BLaER1 (cell line): Measurements from ENCODE around the gene SLC25A39.

Experiments used
- H3K27ac ChIP-seq: shearing (Covaris generic); formaldehyde crosslinking; 2 replicates; pipeline ENCODE4 v1.8.1; 2022
- H3K27me3 ChIP-seq: shearing (Covaris generic); formaldehyde crosslinking; 2 replicates; pipeline ENCODE4 v1.8.1; 2022
- H3K36me3 ChIP-seq: shearing (Covaris generic); formaldehyde crosslinking; 2 replicates; pipeline ENCODE4 v1.8.1; 2022
- H3K4me1 ChIP-seq: shearing (Covaris generic); formaldehyde crosslinking; 2 replicates; pipeline ENCODE4 v1.8.1; 2022
- H3K4me2 ChIP-seq: shearing (Covaris generic); formaldehyde crosslinking; 2 replicates; pipeline ENCODE4 v1.8.1; 2022
- H3K4me3 ChIP-seq: shearing (Covaris generic); formaldehyde crosslinking; 2 replicates; pipeline ENCODE4 v1.8.1; 2022
- H3K9ac ChIP-seq: shearing (Covaris generic); formaldehyde crosslinking; 2 replicates; pipeline ENCODE4 v1.8.1; 2022
- H3K9me3 ChIP-seq: shearing (Covaris generic); formaldehyde crosslinking; 2 replicates; pipeline ENCODE4 v1.8.1; 2022
- H4K20me1 ChIP-seq: shearing (Covaris generic); formaldehyde crosslinking; 2 replicates; pipeline ENCODE4 v1.8.1; 2022
- Cebpa-rat ChIP-seq: shearing (Covaris generic); IDR thresholded peaks from 2 replicates; pipeline ENCODE4 v1.8.1; 2022

Gene SLC25A39

DNA sequence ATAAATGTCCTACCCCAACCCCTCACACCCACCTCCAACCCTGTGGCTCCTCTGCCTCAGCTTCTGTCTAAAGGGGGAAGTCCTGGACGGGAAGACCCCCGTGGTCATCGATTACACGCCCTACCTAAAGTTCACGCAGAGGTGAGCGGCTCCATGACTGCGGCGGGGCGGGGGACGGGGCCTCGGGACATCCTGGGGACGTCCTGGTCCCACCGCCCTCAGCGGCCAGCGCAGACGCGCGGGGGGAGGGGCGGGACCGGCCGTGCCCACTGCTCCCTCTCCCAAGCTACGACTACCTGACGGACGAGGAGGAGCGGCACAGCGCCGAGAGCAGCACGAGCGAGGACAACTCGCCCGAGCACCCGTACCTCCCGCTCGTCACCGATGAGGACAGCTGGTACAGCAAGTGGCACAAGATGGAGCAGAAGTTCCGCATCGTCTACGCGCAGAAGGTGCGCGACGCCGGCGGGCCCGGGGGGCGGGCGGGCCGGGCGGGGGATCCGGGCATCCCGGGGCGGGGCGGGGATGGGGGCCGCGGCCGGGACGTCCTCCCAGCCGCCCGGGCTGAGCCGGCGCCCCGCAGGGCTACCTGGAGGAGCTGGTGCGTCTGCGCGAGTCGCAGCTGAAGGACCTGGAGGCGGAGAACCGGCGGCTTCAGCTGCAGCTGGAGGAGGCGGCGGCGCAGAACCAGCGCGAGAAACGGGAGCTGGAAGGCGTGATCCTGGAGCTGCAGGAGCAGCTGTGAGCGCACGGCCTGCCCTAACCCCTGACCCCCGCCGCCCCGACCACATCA, 9.6 kb downstream of the SLC25A39 start:
- no peak overlapping the region for H3K27ac ChIP-seq
- H3K4me3 ChIP-seq, result 0 out of 2 replicates have a peak overlapping the region, but pooled peaks have one; percentile 14
- TF ChIP-seq Cebpa-rat, result no peak
- no peaks in the 10 kb centered on the region for H3K9me3 ChIP-seq
- H3K27me3 ChIP-seq, result peaks cover 77% of the 10 kb centered on the region
- H3K36me3 ChIP-seq, result peaks cover 23% of the 10 kb centered on the region
- peak overlapping the region; percentile 30 for H3K4me2 ChIP-seq
- no peak overlapping the region for H3K9ac ChIP-seq
- H4K20me1 ChIP-seq, result peaks cover 47% of the 10 kb centered on the region
- peaks cover 6% of the 10 kb centered on the region; the same call in 1 of the 2 replicates for H3K4me1 ChIP-seq

DNA sequence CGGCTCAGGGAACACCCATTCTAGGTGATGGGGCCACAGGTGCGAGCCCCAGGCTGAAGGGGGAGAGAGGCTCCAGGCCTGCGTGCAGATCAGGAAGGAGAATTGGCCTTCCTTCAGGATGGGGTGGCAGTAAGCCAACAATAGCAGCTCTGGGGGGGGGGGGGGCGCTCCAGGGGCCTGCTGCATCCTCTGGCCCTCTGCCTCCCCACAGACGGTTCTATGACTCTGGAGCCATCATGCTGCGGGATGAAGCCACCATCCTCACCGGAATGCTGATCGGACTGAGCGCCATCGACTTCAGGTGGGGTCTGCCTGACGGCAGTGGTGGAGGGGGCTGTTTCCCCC, 10.1 kb downstream of the SLC25A39 start:
- no peak for TF ChIP-seq Cebpa-rat
- H3K36me3 ChIP-seq, result peaks cover 17% of the 10 kb centered on the region
- no peak overlapping the region for H3K4me2 ChIP-seq
- no peak overlapping the region for H3K9ac ChIP-seq
- H3K4me3 ChIP-seq, result no peak overlapping the region
- H3K9me3 ChIP-seq, result no peaks in the 10 kb centered on the region
- peaks cover 47% of the 10 kb centered on the region for H4K20me1 ChIP-seq
- H3K4me1 ChIP-seq, result peaks cover 7% of the 10 kb centered on the region; the same call in 1 of the 2 replicates
- H3K27me3 ChIP-seq, result peaks cover 78% of the 10 kb centered on the region
- no peak overlapping the region for H3K27ac ChIP-seq

DNA sequence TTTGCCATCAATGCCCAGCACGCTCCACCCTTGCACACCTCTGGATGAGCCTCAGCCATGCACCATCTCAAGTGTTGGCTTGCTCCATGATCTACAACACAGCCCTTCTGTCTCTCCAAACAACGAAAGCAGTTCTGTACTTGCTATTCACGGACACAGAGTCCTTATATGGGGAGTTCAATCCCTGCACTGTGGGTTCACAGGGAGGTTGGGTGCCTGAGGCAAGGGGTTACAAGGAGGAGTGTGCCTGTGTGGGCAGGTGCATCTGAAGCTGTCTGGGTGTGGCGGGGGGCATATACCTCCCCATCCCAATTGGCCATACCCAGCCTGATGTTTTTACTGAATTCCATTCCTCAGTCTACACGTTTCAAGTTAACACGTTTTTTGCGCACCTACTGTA, 10.6 kb downstream of the SLC25A39 start:
- Histone ChIP-seq H3K36me3 (peaks cover 13% of the 10 kb centered on the region), H4K20me1 (peaks cover 47% of the 10 kb centered on the region), H3K9me3 (no peaks in the 10 kb centered on the region), H3K4me3 (no peak overlapping the region), H3K9ac (no peak overlapping the region), H3K27ac (no peak overlapping the region), H3K4me1 (peaks cover 7% of the 10 kb centered on the region; the same call in 1 of the 2 replicates), H3K27me3 (peaks cover 78% of the 10 kb centered on the region), H3K4me2 (no peak overlapping the region)
- TF ChIP-seq Cebpa-rat, result no peak

DNA sequence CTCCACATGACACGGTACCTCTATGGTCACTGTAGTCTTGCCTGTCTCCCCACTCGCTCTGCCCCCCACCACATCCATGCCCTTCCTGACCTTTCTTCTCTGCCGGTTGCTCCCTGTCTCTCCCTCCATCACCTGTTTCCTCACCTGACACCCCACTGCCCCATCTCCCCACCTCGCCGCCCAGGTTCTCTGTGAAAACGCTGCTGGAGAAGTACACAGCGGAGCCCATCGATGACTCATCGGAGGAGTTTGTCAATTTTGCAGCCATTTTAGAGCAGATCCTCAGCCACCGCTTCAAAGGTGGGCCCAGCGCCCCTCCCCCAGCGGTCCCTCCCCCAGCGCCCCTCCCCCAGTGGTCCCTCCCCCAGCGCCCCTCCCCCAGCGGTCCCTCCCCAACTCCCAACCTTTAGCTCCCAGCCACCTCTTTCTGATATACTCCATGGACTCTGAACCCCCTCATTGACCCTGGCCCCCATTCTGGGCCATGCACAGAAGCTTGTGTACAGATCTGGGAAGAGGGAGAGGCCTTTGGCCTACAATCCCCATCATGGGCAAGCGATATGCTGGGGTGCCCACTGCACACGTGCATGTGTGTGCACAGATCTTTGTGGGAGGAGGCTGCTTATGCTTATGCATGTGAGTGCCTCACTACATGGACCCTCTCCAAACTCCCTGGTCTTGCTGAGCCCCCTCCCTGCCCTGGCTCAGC, 12.1 kb downstream of the SLC25A39 start:
- H3K4me1 ChIP-seq, result peaks cover 11% of the 10 kb centered on the region
- no peak overlapping the region for H3K9ac ChIP-seq
- no peak for TF ChIP-seq Cebpa-rat
- H3K36me3 ChIP-seq, result no peaks in the 10 kb centered on the region
- H4K20me1 ChIP-seq, result peaks cover 40% of the 10 kb centered on the region; the same call in 1 of the 2 replicates
- H3K9me3 ChIP-seq, result no peaks in the 10 kb centered on the region
- H3K4me2 ChIP-seq, result no peak overlapping the region
- H3K27me3 ChIP-seq, result peaks cover 69% of the 10 kb centered on the region
- no peak overlapping the region for H3K27ac ChIP-seq
- no peak overlapping the region for H3K4me3 ChIP-seq

DNA sequence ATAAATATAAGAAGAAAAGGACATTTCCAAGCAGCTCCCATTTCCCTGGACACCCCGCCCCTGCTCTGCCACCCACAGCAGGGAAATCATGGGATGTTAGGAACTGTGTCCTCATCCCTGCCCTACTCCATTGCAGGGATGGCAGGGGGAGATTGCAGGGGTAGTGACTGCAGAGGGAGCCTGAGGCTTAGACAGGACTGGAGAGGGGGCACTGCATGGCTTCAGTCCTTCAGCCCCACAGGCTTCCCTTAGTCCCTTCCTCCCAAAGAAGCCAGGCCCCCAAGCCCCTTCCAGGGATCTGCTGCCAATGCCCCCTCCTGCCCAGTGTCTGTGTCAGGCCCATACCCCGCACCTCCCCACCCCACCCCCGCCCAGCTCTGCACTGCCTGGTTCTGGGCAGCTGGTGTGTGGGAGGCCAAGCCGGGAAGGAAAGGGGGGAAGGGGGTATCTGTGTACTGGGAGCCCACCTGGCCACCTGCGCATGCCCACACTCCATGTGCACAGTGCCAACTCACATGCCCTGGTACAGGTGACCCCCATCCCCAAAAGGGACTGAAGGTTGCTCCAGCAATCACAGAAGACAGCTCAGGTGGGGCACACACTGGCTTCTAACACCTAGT, 13.0 kb downstream of the SLC25A39 start:
- Histone ChIP-seq H3K9ac (no peak overlapping the region), H3K9me3 (no peaks in the 10 kb centered on the region), H3K36me3 (no peaks in the 10 kb centered on the region), H3K27ac (no peak overlapping the region), H4K20me1 (peaks cover 34% of the 10 kb centered on the region; the same call in 1 of the 2 replicates), H3K4me3 (no peak overlapping the region), H3K4me1 (peaks cover 15% of the 10 kb centered on the region), H3K27me3 (peaks cover 69% of the 10 kb centered on the region), H3K4me2 (no peak overlapping the region)
- no peak for TF ChIP-seq Cebpa-rat

DNA sequence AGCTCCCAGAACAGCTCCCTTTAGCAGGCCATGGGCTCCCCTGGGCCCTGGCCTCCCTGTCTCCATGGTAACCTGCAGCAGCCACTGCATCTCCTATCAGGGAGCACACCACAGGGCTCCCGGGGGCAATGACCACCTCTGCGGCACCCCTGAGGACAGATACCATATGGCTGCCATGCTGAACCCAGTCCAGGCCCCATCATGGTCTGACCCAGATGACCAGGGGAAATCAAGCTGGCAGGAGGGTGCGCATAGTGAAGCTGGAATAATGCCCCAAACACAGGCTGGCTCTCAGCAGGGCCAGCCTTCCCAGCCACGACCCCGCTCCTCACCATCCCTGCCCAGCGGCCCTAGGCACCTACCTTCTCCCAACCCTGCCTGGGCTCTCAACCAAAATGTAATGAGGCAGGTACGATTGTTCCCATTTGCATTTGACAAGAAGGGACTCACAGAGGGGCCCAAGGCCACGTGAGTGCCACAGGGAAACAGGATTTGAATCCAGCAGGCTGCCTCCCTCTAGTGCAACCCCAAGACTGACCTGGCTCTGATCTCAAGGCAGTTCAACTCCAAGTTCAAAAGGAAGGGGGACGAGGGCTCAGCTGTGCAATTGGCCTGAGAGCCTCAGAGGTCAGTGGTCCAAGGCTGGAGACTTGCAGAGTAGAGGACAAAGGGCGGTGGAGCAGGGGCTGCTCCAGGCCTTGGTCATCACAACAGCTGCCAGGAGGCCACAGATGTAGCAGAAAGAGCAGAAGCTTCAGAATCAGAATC, 13.8 kb downstream of the SLC25A39 start:
- H3K27me3 ChIP-seq, result peaks cover 61% of the 10 kb centered on the region

DNA sequence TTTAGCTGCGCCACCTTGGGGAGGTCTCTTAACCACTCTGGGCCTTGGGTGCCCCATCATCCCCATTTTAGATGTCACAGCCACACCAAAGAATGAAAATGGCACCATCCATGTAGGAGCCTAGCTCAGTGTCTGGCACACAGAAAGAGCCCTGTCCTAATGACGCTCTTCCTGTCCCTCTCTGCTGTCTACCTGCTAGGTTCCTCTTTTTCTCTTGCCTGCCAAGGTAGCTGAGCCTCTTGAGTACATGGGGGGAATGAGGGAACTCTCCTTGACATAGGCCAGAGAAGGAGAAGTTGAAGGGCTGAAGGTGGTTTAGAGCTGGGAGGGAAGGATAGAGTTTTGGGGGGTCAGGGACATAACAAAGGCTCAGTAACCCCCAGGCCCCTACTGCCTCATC, 14.4 kb downstream of the SLC25A39 start:
- Histone ChIP-seq H3K9me3 (no peaks in the 10 kb centered on the region), H3K9ac (no peak overlapping the region), H3K4me1 (peaks cover 15% of the 10 kb centered on the region), H3K4me3 (no peak overlapping the region), H3K36me3 (no peaks in the 10 kb centered on the region), H3K27me3 (peaks cover 55% of the 10 kb centered on the region), H3K27ac (no peak overlapping the region), H3K4me2 (peak overlapping the region; percentile 12; the same call in 1 of the 2 replicates), H4K20me1 (peaks cover 27% of the 10 kb centered on the region; the same call in 1 of the 2 replicates)
- no peak for TF ChIP-seq Cebpa-rat

More for the DNA sequence above, 13.8 kb downstream of the SLC25A39 start:
- no peak overlapping the region for H3K27ac ChIP-seq
- H3K4me2 ChIP-seq, result peak overlapping the region; percentile 12; the same call in 1 of the 2 replicates
- no peak overlapping the region for H3K4me3 ChIP-seq
- no peaks in the 10 kb centered on the region for H3K36me3 ChIP-seq
- TF ChIP-seq Cebpa-rat, result no peak
- H3K9me3 ChIP-seq, result no peaks in the 10 kb centered on the region
- peaks cover 27% of the 10 kb centered on the region; the same call in 1 of the 2 replicates for H4K20me1 ChIP-seq
- H3K9ac ChIP-seq, result no peak overlapping the region
- H3K4me1 ChIP-seq, result peaks cover 15% of the 10 kb centered on the region

DNA sequence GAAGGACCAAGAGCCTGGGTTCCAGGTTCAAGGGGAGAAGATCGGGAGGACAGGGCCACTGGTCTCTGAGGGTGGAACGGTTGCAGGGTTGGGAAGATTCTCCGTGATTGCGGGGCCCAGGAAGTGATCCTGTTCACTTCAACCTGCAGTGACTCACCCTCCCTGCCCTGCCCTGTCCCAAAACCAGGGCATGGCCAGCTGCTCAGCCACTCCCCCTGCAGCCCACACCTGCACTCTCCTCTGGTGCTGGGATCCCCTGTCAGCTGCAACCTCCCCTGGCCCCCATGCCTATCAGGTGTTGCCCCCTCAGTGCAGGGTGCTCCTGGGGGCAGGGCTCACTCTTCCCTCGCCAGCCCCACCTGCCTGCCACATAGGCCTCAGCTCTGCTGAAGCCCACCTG, 15.2 kb downstream of the SLC25A39 start:
- Histone ChIP-seq H3K9me3 (no peaks in the 10 kb centered on the region), H3K4me2 (peak overlapping the region; percentile 88; the same call in 1 of the 2 replicates), H3K36me3 (no peaks in the 10 kb centered on the region), H3K27ac (no peak overlapping the region), H3K4me3 (no peak overlapping the region), H4K20me1 (peaks cover 27% of the 10 kb centered on the region; the same call in 1 of the 2 replicates), H3K27me3 (peaks cover 48% of the 10 kb centered on the region), H3K9ac (no peak overlapping the region), H3K4me1 (peaks cover 15% of the 10 kb centered on the region)
- no peak for TF ChIP-seq Cebpa-rat

DNA sequence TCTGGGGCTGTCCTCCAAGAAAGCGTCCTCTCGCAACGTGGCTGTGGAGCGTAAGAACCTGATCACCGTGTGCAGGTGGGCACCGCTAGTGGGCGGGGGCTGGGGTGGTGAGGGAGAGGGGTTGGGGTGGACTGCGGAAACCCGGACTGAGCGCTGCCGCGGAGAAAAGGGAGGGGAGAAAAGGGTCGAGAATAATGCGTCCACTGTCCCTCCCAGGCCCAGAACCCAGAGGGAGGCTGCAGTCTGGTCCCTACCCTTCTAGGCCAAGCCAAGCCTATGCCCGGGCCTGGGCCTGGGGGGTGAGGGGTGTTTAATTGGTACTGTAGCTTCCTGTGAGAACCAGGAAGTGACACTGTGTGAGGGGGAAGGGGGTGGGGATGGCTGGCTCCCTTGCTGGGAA, 15.8 kb downstream of the SLC25A39 start:
- peaks cover 15% of the 10 kb centered on the region for H3K4me1 ChIP-seq

More for the DNA sequence above, 15.8 kb downstream of the SLC25A39 start:
- TF ChIP-seq Cebpa-rat, result no peak
- Histone ChIP-seq H3K4me3 (no peak overlapping the region), H3K9ac (no peak overlapping the region), H3K9me3 (no peaks in the 10 kb centered on the region), H3K27ac (no peak overlapping the region), H4K20me1 (peaks cover 27% of the 10 kb centered on the region; the same call in 1 of the 2 replicates), H3K36me3 (no peaks in the 10 kb centered on the region), H3K4me2 (peak overlapping the region; percentile 88), H3K27me3 (peaks cover 42% of the 10 kb centered on the region)
